CD4-positive, alpha-beta T cell treated with Interferon alpha-2 for 1 hour (primary cell): ENCODE measurements around the gene FAM107B.

ENCODE experiments used
- DNase-seq, 2 donors: peaks; one replicate each; pipeline ENCODE4 v3.0.0-alpha.2; 2020 to 2022

The FAM107B gene

DNA sequence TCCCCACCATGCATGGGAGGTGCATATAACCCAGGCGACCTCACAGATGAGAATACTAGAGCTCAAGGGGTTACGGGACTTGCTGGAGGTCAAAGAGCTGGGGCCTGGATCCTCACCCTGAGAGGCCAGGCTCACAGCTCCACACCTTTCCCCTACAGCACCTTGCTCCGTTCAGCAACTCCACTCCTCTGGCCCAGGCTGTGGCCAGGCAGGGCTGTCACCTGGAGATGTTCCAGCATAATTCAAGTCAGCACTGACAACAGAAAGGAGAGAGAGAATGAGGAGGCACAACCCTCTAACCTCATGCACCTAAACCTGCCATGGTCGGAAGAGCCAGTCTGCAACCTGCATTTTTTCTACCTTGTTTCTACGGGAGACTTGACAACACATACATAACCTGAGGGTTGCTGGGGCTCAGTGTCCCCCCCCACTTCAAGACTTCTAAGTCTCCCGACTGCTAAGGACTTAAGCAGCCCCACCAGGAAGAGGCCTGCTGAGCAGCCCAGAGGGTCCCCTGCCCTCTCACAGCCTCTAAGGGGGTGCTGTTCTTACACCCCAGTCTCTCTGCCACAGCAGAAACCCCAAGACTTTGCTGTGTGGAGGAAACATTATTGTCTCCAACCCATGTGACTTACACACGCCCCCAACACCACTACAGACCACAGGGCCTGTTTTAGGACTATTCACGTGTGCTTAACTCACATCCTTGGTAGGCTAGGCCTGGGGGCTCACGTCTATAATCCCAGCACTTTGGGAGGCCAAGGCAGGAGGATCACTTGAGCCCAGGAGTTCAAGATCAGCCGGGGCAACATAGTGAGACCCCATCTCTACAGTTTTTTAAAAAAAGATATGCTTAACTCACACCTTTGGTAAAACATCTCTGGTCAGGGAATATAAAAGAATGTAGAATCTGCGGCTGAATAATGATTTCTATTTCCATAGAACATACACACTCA is 175.6 kb downstream of the FAM107B start:
- peak in 1 of 2 donors; percentile 43 for DNase-seq

GRCh38 chr10:14595526-14596182 is 179.0 kb downstream of the FAM107B start:
- DNase-seq, result peak in 1 of 2 donors; percentile 25

GRCh38 chr10:14594878-14595525 is 179.7 kb downstream of the FAM107B start:
- DNase-seq, result peak in 1 of 2 donors; percentile 15

- peak in 1 of 2 donors; percentile 9 for DNase-seq
Measured at GRCh38 chr10:14593806-14594205, 180.9 kb downstream of the FAM107B start.

DNA sequence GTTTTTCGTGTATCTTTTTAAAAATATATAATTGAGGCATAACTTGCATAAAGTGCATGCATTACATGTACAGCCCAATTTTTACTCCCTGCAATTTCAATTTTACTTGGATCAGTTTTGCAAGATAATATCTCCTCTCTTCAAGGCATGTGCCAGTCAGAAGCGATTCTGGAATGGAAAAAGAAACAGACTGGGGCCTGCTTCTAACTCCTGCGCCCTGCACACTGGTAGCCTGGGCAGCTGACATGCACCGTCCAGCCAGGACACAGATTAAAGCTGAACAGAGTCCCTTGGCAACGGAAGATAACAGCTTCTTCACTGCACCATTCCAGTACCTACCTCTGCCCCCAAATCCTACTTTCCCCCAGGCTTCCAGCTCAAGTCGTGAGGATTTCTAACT is 182.1 kb downstream of the FAM107B start:
- peak in 1 of 2 donors; percentile 2 for DNase-seq

DNA sequence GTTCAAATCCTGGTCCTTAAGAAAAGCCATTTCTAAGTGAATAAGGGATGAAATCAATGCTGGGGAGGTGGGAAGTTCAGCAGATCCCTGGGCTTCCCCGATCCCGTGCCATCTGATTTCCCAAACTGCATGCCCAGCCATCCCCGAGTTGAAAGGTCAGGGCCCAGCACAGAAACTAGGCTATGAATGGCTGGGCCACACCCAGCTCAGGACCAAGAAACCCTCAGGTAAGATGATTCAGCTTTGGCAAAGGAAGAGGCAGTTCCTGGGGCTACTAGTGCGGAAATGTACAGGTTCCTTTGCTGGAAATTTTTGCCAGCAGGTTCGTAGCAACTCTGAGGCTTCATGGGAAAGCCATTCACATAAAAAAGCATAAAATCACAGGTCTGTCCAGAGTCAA is 182.7 kb downstream of the FAM107B start:
- peak in 1 of 2 donors; percentile 11 for DNase-seq

DNA sequence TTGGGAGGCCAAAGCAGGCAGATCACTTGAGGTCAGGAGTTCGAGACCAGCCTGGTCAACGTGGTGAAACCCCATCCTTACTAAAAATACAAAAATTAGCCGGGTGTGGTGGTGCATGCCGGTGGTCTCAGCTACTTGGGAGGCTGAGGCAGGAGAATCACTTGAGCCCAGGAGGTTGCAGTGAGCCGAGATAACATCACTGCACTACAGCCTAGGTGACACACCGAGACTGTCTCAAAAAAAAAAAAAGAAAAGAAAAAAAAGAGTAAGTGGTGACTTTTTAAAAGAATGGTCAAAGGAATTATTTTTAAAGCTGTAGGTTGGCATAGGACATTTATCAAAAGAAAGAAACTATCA is 185.8 kb downstream of the FAM107B start:
- DNase-seq, result peak in 1 of 2 donors; percentile 34

GRCh38 chr10:14588084-14588937 is 186.4 kb downstream of the FAM107B start:
- DNase-seq, result peak in 1 of 2 donors; percentile 61

GRCh38 chr10:14587540-14588083 is 187.1 kb downstream of the FAM107B start:
- DNase-seq, result peak in 1 of 2 donors; percentile 73

- DNase-seq, result peak; percentile 83 to 90
Measured at GRCh38 chr10:14586901-14587300, 187.8 kb downstream of the FAM107B start.

GRCh38 chr10:14585287-14586193 is 189.2 kb downstream of the FAM107B start:
- DNase-seq, result no peak

- DNase-seq, result peak; percentile 50 to 85
Measured at GRCh38 chr10:14584661-14585060, 190.0 kb downstream of the FAM107B start.

- DNase-seq, result no peak
Measured at GRCh38 chr10:14583967-14584366, 190.7 kb downstream of the FAM107B start.

- DNase-seq, result peak; percentile 89 to 93
Measured at GRCh38 chr10:14583252-14583651, 191.4 kb downstream of the FAM107B start.

- DNase-seq, result no peak
Measured at GRCh38 chr10:14581553-14582321, 193.0 kb downstream of the FAM107B start.

GRCh38 chr10:14580671-14581332 is 193.9 kb downstream of the FAM107B start:
- no peak for DNase-seq

DNA sequence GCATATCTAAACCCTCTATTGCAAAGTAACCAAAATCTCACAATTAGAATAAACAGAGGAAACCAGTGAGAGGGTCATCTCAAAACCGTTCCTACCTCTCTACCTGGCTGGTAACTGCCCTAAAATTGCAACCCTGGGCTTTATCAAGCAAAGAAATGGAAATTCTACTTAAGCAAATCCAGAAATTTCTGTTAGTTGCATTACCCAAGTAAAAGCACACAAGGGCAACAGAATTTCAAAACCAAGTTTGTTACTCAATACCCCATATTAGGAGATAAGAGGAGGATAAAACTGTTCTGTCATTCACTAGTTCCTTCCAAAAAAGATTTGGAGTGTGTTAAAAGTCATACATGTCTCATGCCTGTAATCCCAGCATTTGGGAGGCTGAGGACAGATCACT is 195.3 kb downstream of the FAM107B start:
- no peak for DNase-seq

GRCh38 chr10:14578060-14578952 is 196.4 kb downstream of the FAM107B start:
- no peak for DNase-seq

DNA sequence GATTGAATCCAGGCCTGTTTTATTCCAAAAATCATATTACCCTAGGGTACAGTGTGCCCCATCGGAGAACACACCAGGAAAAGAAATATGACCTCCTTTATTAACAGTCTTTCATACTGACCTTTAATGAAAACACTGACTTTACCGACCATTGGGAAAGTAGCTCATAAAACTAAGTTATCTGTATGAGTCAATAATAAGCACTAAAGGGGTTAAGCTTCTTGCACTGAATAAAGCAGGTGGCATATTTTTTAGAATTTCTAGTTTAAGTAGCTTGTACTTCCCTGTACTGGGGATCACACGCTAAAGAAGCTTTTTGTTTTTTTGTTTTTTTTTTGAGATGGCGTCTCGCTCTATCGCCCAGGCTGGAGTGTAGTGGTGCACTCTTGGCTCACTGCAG is 199.8 kb downstream of the FAM107B start:
- no peak for DNase-seq
